CD4-positive, alpha-beta T cell treated with Interleukin-2 at 100 ng/mL for 4 hours (primary cell): ENCODE measurements around the gene SLC39A7.

Source experiments
- DNase-seq: peaks from one replicate; pipeline ENCODE4 v3.0.0-alpha.2; 2020; ENCODE audit warnings: low spot score

The SLC39A7 gene

DNA sequence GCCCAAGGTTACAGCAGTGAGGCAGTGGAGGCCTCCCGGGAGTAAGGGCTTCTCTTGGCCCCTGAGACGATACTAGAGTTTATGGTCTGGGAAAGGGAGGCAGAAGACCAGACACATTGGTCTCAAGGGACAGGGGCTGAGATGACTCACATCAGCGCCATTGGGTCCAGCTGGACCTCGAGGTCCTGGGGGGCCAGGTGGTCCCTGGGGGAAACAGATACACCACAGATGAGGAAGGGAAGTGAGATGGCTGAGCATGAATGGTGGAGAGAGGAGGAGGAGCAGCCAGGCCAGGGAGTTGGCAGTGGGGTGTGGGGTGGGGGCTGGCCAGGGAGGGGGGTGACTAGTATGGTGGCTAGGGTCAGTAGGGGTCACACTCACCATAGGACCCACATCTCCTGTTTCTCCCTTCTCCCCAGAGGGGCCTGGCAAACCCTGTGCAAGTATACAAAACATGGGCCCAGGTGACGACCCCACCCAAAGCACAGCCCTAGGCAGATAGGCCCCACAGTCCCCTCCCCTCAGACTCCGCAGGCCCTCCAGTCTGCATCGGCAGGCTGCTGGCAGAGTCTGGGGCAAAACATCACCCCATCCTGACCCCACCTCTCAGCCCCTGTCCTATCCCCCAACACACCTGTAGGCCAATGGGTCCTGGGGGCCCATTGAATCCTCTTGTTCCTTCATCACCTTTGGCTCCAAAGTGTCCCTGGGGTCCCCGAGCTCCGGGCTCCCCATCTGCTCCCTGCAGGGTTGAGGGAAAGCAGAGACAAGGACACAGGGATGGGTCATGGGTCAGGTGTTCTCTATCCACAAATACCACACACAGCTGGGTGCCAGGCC is 30.3 kb upstream of the SLC39A7 start:
- no peak for DNase-seq

DNA sequence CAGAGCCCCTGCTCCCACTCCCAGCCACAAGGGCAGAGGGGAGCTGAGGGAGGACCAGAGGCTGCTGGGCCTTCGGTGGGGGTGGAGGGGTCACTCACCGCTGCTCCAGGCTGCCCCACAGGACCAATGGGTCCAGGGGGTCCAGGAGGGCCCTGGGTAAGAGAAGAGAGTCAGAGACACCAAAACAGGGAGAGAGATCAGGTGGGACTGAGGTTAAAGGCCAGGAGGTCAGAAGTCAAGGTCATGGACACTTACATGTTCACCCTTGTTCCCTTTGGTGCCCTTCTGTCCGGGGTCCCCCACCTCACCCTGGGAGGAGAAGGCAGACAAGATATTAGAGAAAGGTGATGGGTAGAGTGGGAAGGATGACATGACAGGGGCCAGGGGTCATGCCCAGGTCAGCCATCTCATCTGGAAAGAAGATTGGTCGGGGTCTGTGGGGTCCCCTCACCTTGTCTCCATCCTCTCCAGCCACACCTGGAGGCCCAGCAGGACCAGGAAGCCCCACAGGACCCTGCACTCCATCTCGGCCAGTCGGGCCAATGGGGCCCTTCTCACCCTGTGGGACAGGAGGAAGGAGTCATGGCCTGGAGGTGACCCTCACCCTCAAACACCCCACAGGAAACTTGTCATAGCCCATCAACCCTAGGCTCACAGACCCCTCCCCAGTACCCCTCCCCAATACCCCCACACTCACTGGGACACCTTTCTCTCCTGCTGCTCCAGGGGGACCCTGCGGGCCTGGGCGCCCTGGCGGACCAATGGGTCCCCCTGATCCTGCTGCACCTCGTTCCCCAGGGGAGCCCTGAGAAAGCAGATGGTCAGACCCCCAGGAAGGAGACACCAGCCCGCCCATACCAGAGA is 29.4 kb upstream of the SLC39A7 start:
- no peak for DNase-seq

DNA sequence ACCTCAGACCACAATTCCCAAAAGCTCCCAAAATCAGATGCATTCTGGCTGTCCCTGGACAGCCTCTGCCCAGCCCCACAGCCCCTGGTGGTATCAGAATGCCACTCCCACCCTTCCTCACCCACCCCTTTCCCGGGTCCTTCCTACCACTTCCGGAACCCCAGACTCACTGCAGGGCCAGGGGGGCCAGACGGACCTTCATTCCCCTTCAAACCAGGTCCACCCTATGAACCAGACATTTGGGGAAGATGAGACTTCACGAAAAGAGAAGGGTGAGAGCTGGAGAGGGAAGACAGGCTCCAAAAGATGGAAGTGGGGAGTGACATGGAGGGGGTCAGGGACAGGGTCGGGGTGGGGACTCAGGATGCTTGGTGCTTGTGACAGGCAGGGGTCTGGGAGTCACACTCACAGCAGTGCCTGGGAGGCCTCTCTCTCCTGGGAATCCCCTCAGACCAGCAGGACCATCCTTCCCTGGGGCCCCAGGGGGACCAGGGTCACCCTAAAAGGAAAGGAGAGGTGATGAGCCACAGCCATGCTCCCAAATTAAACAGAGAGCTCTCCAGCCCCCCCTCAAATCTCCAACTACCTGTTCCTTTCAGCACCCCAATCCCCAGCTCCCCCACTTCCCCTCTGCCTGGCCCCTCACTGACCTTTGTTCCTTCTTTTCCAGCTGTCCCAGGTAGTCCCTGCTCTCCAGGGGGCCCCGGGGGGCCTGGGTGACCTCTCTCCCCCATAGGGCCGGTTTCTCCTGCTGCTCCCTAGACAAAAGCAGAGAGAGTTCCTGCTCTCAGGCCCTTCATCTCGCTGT is 28.6 kb upstream of the SLC39A7 start:
- DNase-seq, result no peak

DNA sequence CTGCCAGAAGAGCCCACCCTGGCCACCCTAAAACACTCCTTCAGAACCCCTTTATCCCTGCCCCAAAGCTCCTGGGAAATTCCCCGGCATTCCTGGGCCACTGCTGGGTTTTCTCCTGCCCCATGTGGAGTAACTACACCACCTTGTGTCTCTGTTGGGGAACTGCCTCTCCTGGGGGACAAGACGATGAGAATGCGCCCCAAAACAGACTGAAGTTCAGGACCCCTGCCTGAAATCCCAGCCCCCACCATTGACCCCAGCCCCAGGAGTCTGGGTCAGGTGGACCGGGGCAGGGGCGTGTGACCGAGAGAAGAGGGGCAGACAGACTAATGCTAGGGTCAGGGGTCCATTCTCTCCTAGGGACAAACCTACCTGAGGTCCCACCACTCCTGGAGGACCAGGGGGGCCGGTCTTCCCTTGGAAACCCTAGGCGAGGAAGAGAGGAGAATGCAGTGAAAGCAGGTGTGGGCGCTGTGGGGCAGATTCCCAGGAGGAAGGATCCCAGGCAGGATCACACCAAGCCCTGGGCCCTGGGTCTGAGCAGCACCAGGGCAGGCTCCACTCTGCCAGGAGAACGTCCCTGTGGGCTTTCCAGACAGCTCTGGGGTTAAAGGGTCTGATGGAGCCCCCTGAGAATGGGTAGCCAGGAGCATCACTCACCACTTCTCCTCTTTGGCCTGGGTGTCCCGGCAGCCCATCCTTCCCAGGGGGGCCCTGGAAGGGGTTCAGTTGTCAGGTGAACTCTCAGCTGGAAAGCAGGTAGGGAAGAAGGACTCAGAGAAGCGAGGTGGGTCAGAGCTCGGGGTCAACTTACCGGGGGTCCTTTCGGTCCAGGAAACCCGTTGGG is 27.8 kb upstream of the SLC39A7 start:
- no peak for DNase-seq

DNA sequence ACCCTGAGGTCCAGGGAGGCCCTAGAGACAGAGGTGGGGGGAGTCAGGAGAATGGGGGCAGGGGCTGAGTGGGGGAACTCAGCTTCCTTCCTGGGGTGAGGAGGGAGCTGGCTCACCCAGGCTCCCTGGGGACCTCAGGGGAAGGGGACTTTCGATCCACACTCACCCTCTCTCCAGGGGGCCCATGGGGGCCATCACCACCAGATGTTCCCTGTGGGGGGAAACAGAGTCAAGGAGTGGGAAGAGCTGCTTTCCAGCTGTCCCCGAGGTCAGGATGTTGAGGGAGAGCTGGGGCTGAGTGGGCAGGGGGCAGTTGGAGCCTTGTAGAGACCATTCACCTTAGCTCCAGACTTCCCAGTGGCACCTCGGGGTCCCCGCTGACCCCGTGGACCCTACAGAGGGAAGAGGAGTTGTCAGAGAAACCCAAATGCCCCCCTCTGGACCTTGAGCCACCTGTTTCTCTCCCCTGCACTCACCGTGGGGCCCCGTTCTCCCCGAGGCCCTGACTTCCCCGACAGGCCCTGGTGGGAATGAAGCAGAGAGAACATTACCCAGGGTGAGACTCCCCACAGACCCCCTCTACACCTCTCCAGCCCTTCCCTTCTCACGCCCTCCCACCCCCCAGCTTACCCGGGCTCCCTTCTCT is 27.0 kb upstream of the SLC39A7 start:
- no peak for DNase-seq

DNA sequence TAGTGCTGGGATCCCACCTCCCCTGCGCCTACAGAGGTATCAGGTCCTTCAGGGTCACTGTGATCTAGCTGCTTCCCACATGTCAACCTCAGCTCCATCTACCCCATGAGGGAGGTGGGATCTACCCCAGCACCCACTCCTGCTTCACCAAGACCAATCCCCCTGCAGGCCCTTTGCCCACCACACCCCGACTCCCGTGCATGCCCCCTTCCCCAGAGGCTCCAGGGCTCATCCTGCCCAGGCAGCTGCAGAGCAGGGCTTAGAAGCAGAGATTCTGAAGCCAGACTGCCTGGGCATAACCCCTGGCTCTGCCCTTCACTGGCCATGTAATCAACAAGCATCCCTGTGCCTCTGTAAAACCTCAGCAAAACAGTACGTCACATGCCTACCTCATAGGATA is 25.9 kb upstream of the SLC39A7 start:
- no peak for DNase-seq

DNA sequence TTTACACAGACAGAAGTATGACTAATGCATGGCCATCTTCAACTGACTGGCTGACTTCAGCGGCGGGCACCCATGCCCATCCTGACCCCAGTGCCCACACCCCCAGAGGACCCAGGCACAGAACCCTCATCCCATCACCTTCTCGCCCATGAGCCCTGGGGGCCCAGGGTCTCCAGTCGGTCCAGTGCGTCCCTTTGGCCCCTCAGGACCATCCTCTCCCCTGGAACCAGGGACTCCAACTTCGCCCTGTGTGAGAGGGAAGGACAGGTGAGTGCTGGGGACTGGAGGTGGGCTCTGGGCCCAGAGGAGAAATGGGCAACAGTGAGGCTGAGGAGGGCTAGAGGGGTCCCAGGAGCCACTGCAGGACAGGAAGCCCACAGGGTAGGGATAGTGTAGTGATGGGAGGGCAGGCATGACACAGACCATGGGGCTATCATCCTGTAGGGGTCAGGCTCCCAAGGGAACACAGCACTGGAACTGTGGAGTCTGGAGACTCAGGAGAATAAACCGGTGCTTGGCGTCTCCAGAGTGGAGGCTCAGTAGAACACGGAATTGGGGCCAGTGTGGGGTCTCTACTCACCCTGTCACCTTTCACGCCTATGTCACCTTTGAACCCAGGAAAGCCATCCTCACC is 25.1 kb upstream of the SLC39A7 start:
- no peak for DNase-seq

DNA sequence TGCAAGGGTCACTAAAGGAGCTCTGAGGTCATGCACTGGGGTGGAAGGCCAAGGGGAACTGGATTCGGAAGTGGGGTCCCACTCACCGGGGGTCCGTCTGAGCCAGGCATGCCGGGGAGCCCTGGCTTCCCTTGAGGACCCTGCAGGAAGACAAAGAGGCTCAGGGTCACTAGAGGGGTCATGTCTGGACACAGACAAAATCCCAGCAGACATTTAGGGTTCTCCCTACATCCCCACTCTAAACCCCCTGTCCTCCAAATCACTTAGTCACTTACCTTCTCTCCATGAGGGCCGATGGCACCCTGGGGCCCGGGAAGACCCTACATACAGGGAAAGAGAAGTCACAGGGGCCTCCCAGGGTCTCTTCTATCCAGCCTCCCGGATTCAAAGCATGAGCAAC is 23.8 kb upstream of the SLC39A7 start:
- no peak for DNase-seq

DNA sequence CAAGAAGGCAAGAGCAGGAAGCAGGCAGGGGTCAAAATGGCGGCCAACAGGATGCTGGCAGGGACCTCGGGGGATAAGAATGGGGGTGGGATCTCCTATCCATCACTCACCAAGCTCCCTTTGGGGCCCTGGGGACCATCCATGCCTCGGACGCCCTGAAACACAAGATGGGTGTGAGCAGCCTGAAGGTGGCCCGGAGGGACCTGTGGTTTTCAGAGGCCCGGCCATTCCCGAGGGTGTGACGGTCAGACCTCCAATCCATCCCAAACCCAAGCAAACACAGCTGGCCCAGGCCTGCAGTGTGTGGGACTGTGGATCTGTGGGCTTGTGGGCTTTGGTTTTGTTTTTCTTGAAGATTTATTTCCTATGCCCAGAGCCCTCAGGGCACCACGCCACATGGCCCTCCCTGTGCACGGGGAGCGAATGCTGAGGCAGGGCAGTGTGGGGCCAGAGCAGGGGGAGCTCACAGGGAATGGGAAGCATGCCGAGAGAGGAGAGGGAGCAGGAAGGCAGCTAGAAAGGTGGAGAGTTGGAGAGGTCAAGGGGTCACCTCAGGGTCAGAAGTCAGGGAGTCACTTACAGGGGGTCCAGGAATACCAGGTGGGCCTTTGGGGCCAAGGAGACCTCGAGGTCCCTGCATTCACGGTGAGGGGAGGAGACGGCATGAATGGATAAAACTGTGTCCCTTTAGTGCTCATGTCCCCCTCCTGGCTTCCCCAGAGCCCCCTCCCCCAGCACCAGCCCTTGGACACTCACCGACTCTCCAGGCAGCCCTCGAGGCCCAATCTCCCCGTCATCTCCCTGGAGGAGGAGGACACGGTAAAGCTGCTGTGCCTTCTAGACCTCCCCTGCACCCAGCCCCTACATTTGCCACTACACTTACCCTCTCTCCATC is 22.9 kb upstream of the SLC39A7 start:
- no peak for DNase-seq

DNA sequence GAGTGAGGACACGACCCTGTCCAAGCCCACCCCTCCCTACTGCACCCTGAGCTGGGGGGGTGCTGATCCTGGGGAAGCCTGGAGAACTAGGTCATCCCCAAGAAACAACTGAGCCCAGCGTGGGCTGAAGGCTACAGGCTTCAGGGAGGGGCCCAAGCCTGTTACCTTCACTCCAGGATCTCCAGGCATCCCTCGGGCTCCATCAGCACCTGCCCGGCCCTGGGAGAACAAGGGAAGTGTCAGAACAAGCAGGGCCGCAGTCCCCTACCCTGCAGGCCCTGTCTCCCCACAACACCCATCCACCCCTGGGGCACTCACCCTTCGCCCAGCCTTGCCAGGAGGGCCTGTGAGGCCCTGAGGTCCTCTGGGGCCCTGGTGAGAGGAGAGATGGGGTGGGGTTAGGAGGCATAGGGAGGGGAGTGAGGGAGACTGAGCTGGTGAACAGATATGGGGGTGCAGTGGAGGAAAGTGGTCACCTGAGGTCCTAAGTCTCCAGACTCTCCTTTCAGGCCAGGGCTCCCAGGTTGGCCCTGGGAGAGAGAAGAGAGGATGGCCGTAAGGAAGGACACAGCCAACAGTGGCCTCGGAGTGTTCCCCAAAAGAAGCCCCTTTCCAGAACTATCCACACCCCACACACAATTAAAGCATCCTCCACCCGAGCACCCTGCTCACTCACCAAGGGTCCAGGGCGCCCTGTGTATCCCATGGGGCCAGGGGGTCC is 21.8 kb upstream of the SLC39A7 start:
- DNase-seq, result no peak

DNA sequence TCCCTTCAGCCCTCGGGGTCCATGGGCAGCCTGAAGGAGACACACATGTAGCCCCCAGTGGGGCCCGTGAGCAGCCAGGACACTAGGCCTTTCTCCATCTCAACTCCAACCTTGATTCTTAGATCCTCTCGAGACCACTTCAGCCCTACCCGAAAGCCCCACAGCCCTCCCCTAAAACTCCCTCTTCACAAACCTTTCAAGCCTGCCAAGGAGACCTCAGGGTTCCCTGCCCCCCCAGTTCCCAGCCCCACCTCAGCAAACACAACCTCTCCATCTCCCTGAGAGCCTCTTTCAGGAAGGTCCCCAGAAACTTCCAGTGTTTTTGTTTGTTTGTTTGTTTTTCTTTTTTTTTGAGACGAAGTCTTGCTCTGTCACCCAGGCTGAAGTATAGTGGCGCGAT is 19.5 kb upstream of the SLC39A7 start:
- no peak for DNase-seq

DNA sequence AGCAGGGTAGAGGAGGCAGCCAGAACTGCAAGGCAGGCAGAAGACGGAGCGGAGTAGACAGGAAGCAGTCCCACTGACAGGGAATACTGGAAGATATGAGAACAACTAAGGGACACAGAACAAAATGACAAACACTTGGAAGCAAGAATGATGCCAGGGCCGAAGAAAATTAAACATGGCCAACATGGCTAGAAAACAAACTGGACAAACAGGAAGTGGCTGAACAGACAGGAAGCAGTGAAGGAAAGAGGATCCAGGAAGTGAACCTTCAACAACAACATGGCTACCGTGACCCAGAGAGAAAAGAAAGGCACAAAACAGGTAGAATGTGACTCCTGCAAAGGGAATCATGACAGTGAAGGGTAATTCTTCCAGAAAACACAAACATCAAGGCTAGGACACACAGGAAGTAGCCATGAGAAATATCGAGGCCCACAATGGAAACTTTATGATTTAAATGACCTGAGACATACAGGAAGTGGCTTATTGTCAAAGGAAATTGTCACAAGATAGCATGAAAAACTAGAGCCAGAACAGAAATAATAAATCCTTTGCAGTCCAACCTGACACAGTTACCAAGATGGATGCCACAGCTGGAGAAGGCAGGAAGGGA is 17.5 kb upstream of the SLC39A7 start:
- no peak for DNase-seq

DNA sequence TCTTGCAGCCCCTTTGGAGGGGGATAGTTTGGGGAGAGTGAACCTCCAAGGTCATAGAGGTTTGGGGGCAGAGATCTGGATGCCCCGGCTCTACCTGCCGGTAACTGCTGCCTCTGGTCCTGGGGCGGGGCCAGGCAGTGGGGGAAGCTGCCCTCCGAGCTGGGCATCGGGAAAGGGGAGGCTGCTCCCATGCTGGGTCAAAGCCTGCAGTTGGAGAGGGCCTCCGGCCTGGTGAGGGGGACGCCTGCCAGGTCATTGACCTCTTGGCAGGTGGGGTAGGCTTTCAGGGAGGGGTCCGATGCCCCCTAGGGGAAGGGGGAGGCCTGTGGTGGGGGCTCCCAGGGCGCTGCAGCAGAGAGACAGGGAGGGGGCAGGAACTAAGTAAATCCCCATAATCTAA is 15.5 kb upstream of the SLC39A7 start:
- no peak for DNase-seq

DNA sequence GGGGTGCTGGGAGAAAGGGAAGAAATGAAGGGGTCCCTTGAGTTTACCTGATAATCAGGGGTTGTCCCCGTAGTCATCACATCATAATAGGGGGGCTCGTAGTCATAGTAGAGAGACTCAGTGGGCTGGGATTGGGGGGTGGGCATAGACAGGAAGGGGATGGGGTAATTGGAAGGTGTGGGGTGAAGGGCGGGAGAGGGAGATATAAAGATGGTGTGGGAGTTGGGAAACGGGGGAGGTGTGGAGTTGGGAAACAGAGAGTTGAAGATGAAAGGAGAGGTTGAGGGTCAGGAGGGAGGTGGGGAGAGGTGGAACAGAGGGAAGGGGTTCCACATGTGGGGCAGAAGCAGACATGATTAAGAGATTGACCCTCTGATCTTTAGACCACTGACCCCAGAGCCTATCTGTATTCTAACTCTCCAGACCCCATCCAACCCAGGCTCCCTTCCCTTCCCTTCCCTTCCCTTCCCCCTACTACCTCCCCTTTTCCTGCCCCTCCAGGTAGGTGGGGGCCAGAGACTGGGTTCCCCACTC is 14.9 kb upstream of the SLC39A7 start:
- no peak for DNase-seq

DNA sequence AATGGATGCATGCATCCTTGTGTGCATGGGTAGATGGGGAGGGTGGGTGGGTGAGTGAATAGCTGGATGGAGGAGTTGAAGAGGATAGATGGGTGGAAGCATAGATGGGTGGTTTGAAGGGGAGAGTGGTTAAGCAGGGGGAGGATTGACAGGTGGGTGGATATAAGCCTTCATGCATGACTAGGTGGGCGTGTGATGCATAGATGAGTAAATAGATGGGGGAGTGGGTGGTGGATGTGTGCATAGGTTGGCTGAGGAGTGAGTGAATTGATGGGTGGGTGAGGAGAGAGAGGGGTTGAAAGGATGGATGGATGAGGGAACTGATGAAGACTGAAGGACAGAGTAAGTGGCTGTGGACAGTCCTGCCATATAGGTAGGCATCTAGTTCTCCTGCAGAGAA is 12.9 kb upstream of the SLC39A7 start:
- no peak for DNase-seq

DNA sequence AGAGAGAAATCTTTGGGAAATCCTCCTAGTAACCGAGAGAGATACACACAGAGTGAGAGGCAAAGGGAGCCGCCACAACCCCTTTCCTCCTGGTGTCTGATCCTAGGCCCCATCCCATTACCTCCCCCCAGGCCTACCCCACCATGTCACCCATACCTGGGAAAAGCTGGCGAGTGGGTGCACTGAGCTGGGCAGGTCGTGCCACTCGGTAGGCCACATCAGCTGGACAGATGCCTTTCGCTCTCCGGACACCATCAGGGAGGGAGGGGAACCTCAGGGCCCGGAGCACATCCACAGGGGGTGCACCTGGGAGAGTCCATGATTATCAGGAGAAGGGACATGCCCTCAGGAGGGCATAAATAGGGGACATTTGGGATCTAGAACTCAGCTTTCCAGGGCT is 11.5 kb upstream of the SLC39A7 start:
- no peak for DNase-seq

DNA sequence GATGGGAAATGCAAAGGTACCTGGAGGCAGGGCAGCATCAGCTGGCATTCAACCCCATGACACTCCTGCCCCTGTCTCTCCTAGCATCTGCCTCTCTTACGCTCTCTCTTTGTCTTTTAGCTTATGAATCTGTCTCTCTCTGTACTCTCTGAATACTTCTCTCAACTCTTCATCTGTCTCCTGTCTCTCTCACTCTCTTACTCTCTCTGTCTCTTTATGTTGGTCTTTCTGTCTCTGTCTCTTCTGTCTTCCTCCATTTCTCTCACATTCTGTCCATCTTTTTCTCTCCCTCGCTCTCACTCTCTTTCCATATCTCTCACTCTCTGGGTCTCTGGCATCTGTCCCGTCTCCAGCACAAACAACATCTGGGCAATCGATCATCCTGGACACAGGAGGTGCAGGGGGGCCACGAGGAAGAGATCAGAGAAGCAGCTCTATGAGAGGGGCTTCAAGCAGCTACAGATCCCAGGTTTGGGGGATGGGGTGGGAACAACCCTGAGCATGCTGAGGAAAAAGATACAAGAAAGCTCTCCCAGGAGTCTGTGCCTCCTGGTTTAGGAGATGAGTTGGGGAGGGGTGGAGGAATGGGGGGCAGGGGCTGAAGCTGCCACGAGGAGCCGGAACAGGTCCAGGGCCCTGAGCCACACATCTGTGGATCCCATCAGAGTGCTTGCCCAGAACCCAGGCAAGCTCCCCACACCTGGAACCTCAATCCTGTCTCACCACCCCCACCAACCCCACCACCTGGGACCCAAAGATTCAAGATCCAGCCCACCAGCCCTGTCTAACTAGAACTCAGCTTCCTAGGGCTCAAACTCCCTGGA is 10.8 kb upstream of the SLC39A7 start:
- DNase-seq, result no peak
